AG09309 (cell line): ENCODE results near the gene PTHLH.

ENCODE experiments used
- DNase-seq: peaks from one replicate; pipeline ENCODE4 v3.0.0-alpha.2; 2010; ENCODE audit warnings: low read depth
- H3K4me3 ChIP-seq: 2 replicates; pipeline ENCODE4 v1.5.1; 2011; ENCODE audit warnings: mild to moderate bottlenecking, low read depth, low read length, moderate library complexity; ENCODE audit not compliant: control insufficient read depth
- TF ChIP-seq, protein P1 (sequence below): IDR thresholded peaks from 2 replicates; pipeline ENCODE4 v1.5.1; 2011; ENCODE audit warnings: mild to moderate bottlenecking, low read depth, low read length, inconsistent platforms; ENCODE audit not compliant: insufficient read depth, control insufficient read depth; ENCODE audit errors: missing control alignments

The PTHLH gene

GRCh38 chr12:27972721-27973120 is at the start of gene PTHLH:
TSS of gene PTHLH (minus strand) at chr12:27972733. CDS start at chr12:27969494, 3,239 bp downstream.
- no peak within 1 kb of the TSS for H3K4me3 ChIP-seq
- TF ChIP-seq, protein P1, sequence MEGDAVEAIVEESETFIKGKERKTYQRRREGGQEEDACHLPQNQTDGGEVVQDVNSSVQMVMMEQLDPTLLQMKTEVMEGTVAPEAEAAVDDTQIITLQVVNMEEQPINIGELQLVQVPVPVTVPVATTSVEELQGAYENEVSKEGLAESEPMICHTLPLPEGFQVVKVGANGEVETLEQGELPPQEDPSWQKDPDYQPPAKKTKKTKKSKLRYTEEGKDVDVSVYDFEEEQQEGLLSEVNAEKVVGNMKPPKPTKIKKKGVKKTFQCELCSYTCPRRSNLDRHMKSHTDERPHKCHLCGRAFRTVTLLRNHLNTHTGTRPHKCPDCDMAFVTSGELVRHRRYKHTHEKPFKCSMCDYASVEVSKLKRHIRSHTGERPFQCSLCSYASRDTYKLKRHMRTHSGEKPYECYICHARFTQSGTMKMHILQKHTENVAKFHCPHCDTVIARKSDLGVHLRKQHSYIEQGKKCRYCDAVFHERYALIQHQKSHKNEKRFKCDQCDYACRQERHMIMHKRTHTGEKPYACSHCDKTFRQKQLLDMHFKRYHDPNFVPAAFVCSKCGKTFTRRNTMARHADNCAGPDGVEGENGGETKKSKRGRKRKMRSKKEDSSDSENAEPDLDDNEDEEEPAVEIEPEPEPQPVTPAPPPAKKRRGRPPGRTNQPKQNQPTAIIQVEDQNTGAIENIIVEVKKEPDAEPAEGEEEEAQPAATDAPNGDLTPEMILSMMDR = no peak
- no peak for DNase-seq

DNA sequence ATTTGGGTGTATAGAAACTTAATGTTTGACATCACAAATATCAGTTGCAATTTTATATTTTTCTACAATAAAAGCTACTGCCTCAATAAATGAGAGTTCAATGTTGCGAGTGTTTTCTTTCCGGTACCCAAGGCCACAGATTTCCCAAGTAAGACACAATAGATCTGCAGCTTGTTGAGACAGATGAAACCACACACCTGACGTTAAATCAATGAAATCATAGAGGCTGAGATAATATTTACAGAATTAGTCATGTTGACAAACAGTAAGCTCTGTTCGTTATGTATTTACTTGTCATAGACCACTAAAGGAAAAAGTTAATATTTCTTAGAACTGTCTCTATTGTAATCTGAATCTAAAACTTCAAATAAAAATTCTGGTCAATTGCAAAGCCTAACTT is 49.2 kb upstream of the PTHLH start:
- DNase-seq = no peak
- TF ChIP-seq, protein P1 = no peak

GRCh38 chr12:28017873-28018255 is 45.3 kb upstream of the PTHLH start:
- no peak for DNase-seq
- TF ChIP-seq, protein P1 = no peak
- H3K4me3 ChIP-seq = no peak overlapping the region

More for the DNA sequence above, 49.2 kb upstream of the PTHLH start:
- H3K4me3 ChIP-seq = no peak overlapping the region

- DNase-seq = no peak
- no peak overlapping the region for H3K4me3 ChIP-seq
- TF ChIP-seq, protein P1 = no peak
Measured at GRCh38 chr12:28017126-28017872, 44.8 kb upstream of the PTHLH start.

GRCh38 chr12:28015165-28015564 is 42.6 kb upstream of the PTHLH start:
- TF ChIP-seq, protein P1 = no peak

GRCh38 chr12:28014196-28014595 is 41.7 kb upstream of the PTHLH start:
- no peak overlapping the region for H3K4me3 ChIP-seq
- DNase-seq = no peak
- TF ChIP-seq, protein P1 = no peak

More at GRCh38 chr12:28015165-28015564, 42.6 kb upstream of the PTHLH start:
- H3K4me3 ChIP-seq = no peak overlapping the region
- DNase-seq = no peak
